Fibroblast of lung (primary cell): ENCODE data around the gene TANC1. TPM values are rescaled to one million over a fixed set of nuclear protein-coding genes. Genes with fewer than 3 reads are reported as not detected.
A peak's percentile ranks its signal among the peaks of the same experiment; 100 is the strongest.
"Not testable (repeated sequence)": the region's sequence is repeated elsewhere in the genome, so short reads cannot be mapped to it uniquely, and the experiment has no call there.

ENCODE experiments used
- DNase-seq, 2 donors: peaks; one replicate each; pipeline versions ENCODE4 v3.0.0 to v3.0.0-alpha.2; 2010; ENCODE audit warnings: low read depth in 2 of 2
- H2AFZ ChIP-seq: 2 replicates; pipeline ENCODE4 v1.5.1; 2012; ENCODE audit warnings: low read length, control low read depth, inconsistent platforms
- H3K27ac ChIP-seq: 2 replicates; pipeline ENCODE4 v1.5.1; 2011; ENCODE audit warnings: low read length, control low read depth; ENCODE audit not compliant: insufficient read depth
- H3K27me3 ChIP-seq: 2 replicates; pipeline ENCODE4 v1.5.1; 2011; ENCODE audit warnings: mild to moderate bottlenecking, low read length; ENCODE audit not compliant: control insufficient read depth, insufficient read depth
- H3K36me3 ChIP-seq: 2 replicates; pipeline ENCODE4 v1.5.1; 2011; ENCODE audit warnings: low read length; ENCODE audit not compliant: control insufficient read depth, insufficient read depth
- H3K4me1 ChIP-seq: 2 replicates; pipeline ENCODE4 v1.5.1; 2011; ENCODE audit warnings: low read length; ENCODE audit not compliant: control insufficient read depth, insufficient read depth; ENCODE audit errors: extremely low read depth
- H3K4me2 ChIP-seq: 2 replicates; pipeline ENCODE4 v1.5.1; 2011; ENCODE audit warnings: low read length, control low read depth; ENCODE audit not compliant: insufficient read depth; ENCODE audit errors: extremely low read depth
- H3K4me3 ChIP-seq, 4 experiments: fragments of 200-600 bp in 1 of 4; sonication (generic) in 1 of 4; replicated peaks in 1 of 4; 2 replicates each; pipeline ENCODE4 v1.5.1; 2011 to 2016; ENCODE audit warnings: low read length in 4 of 4, low read depth in 3 of 4, mild to moderate bottlenecking in 3 of 4, control low read depth in 2 of 4, inconsistent platforms in 1 of 4, mixed read lengths in 1 of 4; ENCODE audit not compliant: insufficient read depth in 1 of 4; ENCODE audit errors: control extremely low read depth in 1 of 4
- H3K79me2 ChIP-seq: 2 replicates; pipeline ENCODE4 v1.5.1; 2012; ENCODE audit warnings: mild to moderate bottlenecking, low read length, inconsistent platforms; ENCODE audit not compliant: control insufficient read depth, insufficient read depth
- H3K9ac ChIP-seq: 2 replicates; pipeline ENCODE4 v1.5.1; 2011; ENCODE audit warnings: mild to moderate bottlenecking, low read length, control low read depth; ENCODE audit not compliant: insufficient read depth
- H3K9me3 ChIP-seq: 2 replicates; pipeline ENCODE4 v1.5.1; 2012; ENCODE audit warnings: low read depth, low read length; ENCODE audit not compliant: control insufficient read depth, insufficient read depth
- H4K20me1 ChIP-seq: 2 replicates; pipeline ENCODE4 v1.5.1; 2011; ENCODE audit warnings: low read length; ENCODE audit not compliant: control insufficient read depth, insufficient read depth; ENCODE audit errors: extremely low read depth
- EZH2 ChIP-seq: IDR thresholded peaks from 2 replicates; pipeline ENCODE4 v1.5.1; 2012; ENCODE audit warnings: low read length, control low read depth, mild to moderate bottlenecking; ENCODE audit errors: missing control alignments
- polyA plus RNA-seq, 2 donors: library from polyadenylated mRNA; depleted of rRNA in 1 of 2; stranded (reverse) in 1 of 2; unstranded in 1 of 2; fragments of >200 nt; gene quantifications; 2 replicates each; pipeline ENCODE4 v1.2.1, GENCODE V29; 2011 to 2012; ENCODE audit warnings: missing spikeins in 1 of 2
- total RNA-seq: library from RNA; depleted of rRNA; stranded (reverse); fragments of >200 nt; gene quantifications from 2 replicates; pipeline ENCODE4 v1.2.1, GENCODE V29; 2014
- TF ChIP-seq, protein P1 (sequence below), 2 donors: IDR thresholded peaks in 1 of 2; conservative IDR thresholded peaks in 1 of 2; 1 replicate in 1 of 2; 2 replicates in 1 of 2; pipeline ENCODE4 v1.5.1; 2011 to 2012; ENCODE audit warnings: low read length in 2 of 2, control low read depth in 1 of 2, inconsistent platforms in 1 of 2, low read depth in 1 of 2, mild to moderate bottlenecking in 1 of 2

Gene TANC1
- total and polyA plus RNA-seq, 2 donors (not counting 1 experiment from before 2014, with no cell fraction given): 32.7 to 41.9 TPM

DNA sequence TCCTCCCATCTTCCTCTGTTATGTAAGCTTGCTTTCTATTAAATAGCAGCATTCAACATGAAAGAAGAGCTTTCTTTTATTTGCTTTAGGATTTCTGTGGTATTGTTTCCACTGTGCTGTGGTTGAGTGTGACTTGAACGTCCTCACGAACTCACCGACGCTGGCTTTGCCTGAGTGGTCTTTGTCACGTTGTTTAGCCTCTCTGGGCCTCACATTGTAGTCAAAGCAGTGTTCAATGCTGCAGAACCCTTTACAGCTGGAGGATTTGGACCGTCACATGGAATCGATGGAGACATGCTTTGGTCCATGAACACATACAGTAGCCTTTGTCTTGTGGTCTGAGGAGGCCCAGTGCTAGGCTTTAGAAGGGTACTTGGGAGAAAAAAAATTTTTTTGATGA, 66.3 kb downstream of the TANC1 start:
- TF ChIP-seq, protein P1, sequence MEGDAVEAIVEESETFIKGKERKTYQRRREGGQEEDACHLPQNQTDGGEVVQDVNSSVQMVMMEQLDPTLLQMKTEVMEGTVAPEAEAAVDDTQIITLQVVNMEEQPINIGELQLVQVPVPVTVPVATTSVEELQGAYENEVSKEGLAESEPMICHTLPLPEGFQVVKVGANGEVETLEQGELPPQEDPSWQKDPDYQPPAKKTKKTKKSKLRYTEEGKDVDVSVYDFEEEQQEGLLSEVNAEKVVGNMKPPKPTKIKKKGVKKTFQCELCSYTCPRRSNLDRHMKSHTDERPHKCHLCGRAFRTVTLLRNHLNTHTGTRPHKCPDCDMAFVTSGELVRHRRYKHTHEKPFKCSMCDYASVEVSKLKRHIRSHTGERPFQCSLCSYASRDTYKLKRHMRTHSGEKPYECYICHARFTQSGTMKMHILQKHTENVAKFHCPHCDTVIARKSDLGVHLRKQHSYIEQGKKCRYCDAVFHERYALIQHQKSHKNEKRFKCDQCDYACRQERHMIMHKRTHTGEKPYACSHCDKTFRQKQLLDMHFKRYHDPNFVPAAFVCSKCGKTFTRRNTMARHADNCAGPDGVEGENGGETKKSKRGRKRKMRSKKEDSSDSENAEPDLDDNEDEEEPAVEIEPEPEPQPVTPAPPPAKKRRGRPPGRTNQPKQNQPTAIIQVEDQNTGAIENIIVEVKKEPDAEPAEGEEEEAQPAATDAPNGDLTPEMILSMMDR (conservative IDR thresholded peaks at IDR 0.05 in 1 of 2, IDR thresholded peaks at IDR 0.05 in 1 of 2; ENCODE audit: low read depth in 1 of 2, low read length in 2 of 2): no peak
- no peak for TF ChIP-seq EZH2
- Histone ChIP-seq H3K27me3 (no peaks in the 10 kb centered on the region), H3K9ac (no peak overlapping the region), H3K4me3 (no peak overlapping the region), H3K36me3 (no peaks in the 10 kb centered on the region), H3K27ac (no peak overlapping the region), H3K9me3 (no peaks in the 10 kb centered on the region), H2AFZ (no peak overlapping the region), H3K4me1 (peaks cover 18% of the 10 kb centered on the region), H3K79me2 (peaks cover 25% of the 10 kb centered on the region), H3K4me2 (no peak overlapping the region), H4K20me1 (no peaks in the 10 kb centered on the region)
- no peak for DNase-seq

DNA sequence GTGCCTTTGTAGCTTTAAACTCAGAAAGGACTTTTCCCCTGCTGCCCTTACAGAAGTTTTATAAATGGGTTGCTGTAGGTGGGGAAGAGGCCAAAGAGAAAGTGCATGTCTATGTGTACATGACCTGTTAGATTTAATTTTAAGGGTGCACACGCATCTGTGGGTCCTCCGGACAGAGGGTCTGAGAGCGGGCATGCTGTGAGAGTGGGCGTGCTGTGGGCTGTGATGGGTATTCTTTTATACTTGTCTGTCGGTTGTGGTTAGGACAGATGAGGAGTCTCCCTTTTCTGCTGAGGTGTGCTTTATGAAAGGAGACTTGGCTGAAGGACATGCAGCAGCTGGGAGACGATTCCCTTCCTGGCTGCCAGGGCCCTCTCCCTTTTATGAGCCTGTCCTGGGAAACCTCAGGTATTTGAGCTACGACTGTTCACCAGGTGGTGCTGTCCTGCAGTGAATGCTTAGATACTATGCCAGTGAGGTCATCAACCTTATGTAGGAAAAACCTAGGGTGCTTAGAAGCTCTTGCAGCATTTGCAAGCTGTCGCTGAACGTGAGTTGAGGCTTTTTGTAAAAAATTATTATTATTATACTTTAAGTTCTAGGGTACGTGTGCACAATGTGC, 67.5 kb downstream of the TANC1 start:
- Histone ChIP-seq H3K27me3 (no peaks in the 10 kb centered on the region), H3K9me3 (no peaks in the 10 kb centered on the region), H3K4me2 (no peak overlapping the region), H3K27ac (no peak overlapping the region), H3K79me2 (peaks cover 24% of the 10 kb centered on the region), H3K4me3 (no peak overlapping the region), H3K4me1 (peaks cover 11% of the 10 kb centered on the region), H2AFZ (no peak overlapping the region), H3K36me3 (no peaks in the 10 kb centered on the region), H4K20me1 (no peaks in the 10 kb centered on the region), H3K9ac (no peak overlapping the region)
- DNase-seq: peak; percentile 33 to 88
- TF ChIP-seq EZH2: no peak
- TF ChIP-seq, protein P1 (conservative IDR thresholded peaks at IDR 0.05 in 1 of 2, IDR thresholded peaks at IDR 0.05 in 1 of 2; ENCODE audit: low read depth in 1 of 2, low read length in 2 of 2): peak in 1 of 2 donors; percentile 5

DNA sequence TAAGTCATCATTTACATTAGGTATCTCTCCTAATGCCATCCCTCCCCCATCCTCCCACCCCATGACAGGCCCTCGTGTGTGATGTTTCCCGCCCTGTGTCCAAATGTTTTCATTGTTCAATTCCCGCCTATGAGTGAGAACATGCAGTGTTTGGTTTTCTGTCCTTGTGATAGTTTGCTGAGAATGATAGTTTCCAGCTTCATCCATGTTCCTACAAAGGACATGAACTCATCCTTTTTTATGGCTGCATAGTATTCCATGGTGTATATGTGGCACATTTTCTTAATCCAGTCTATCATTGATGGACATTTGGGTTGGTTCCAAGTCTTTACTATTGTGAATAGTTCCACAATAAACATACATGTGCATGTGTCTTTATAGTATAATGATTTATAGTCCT, 68.0 kb downstream of the TANC1 start:
- not testable (repeated sequence) for H3K4me1 ChIP-seq, H3K4me2 ChIP-seq, H3K27me3 ChIP-seq

DNA sequence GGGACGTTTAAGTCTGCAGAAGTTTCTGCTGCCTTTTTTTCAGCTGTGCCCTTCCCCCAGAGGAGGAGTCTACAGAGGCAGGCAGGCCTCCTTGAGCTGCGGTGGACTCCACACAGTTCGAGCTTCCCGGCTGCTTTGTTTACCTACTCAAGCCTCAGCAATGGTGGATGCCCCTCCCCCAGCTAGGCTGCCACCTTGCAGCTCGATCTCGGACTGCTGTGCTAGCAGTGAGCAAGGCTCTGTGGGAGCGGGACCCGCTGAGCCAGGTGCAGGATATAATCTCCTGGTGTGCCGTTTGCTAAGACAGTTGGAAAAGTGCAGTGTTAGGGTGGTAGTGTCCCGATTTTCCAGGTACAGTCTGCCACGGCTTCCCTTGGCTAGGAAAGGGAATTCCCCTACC, 72.9 kb downstream of the TANC1 start:
- H3K9me3 ChIP-seq, H3K79me2 ChIP-seq, H3K4me2 ChIP-seq, H3K27ac ChIP-seq, DNase-seq, H3K27me3 ChIP-seq, H3K4me1 ChIP-seq, H4K20me1 ChIP-seq, H3K9ac ChIP-seq, H3K36me3 ChIP-seq, H3K4me3 ChIP-seq, H2AFZ ChIP-seq: not testable (repeated sequence)

More for the DNA sequence above, 68.0 kb downstream of the TANC1 start:
- H3K9ac ChIP-seq, DNase-seq, H2AFZ ChIP-seq, H3K27ac ChIP-seq, H3K36me3 ChIP-seq, H4K20me1 ChIP-seq, H3K9me3 ChIP-seq, H3K4me3 ChIP-seq: not testable (repeated sequence)
- H3K79me2 ChIP-seq: peaks cover 25% of the 10 kb centered on the region
